Measurements from ENCODE around the gene S100A14. TPM values are rescaled to one million over a fixed set of nuclear protein-coding genes. Genes with fewer than 3 reads are reported as not detected.
A peak's percentile ranks its signal among the peaks of the same experiment; 100 is the strongest.

S100A14 gene
- polyA plus RNA-seq, 4 donors = 356 to 952 (median 630) TPM

GRCh38 chr1:153612111-153612754 is 3.9 kb downstream of the S100A14 start:
- H3K4me3 ChIP-seq (ENCODE audit: low read depth in 1 of 3, low read length in 3 of 3) = peak overlapping the region; percentile 45 to 80 (median 48)
- no peak for FAIRE-seq
- 10 to 52% (median 29%) methylated on average over 11 of the region's 11 CpGs for WGBS, 3 donors
- H3K9me3 ChIP-seq (ENCODE audit: control insufficient read depth in 2 of 2, insufficient read depth in 1 of 2, low read depth in 1 of 2, low read length in 1 of 2) = no peaks in the 10 kb centered on the region
- no peaks in the 10 kb centered on the region for H3K27me3 ChIP-seq (ENCODE audit: control insufficient read depth in 3 of 3, insufficient read depth in 3 of 3, low read length in 3 of 3)
- peaks cover 0 to 22% (median 2%) of the 10 kb centered on the region in 3 donors for H3K36me3 ChIP-seq (ENCODE audit: control insufficient read depth in 3 of 3, insufficient read depth in 2 of 3, low read depth in 1 of 3, low read length in 3 of 3)
- peaks cover 7 to 75% (median 9%) of the 10 kb centered on the region in 3 donors for H3K4me1 ChIP-seq (ENCODE audit: control insufficient read depth in 3 of 3, insufficient read depth in 2 of 3, low read depth in 1 of 3, low read length in 2 of 3)
- peak; percentile 35 to 62 for DNase-seq
- H3K27ac ChIP-seq (ENCODE audit: low read depth in 1 of 3, low read length in 2 of 3) = peak overlapping the region; percentile 92 to 96 (median 92)

- 28 to 60% (median 40%) methylated on average over 1 of the region's 1 CpG for WGBS, 3 donors
- Histone ChIP-seq H3K36me3 (ENCODE audit: control insufficient read depth in 3 of 3, insufficient read depth in 2 of 3, low read depth in 1 of 3, low read length in 3 of 3) (peaks cover 2 to 30% (median 6%) of the 10 kb centered on the region in 3 donors), H3K9me3 (ENCODE audit: control insufficient read depth in 2 of 2, insufficient read depth in 1 of 2, low read depth in 1 of 2, low read length in 1 of 2) (no peaks in the 10 kb centered on the region), H3K27ac (ENCODE audit: low read depth in 1 of 3, low read length in 2 of 3) (peak overlapping the region; percentile 92 to 96 (median 92)), H3K4me3 (ENCODE audit: low read depth in 1 of 3, low read length in 3 of 3) (peak overlapping the region in 2 of 3 donors; percentile 48 to 80), H3K4me1 (ENCODE audit: control insufficient read depth in 3 of 3, insufficient read depth in 2 of 3, low read depth in 1 of 3, low read length in 2 of 3) (peaks cover 2 to 67% (median 3%) of the 10 kb centered on the region in 3 donors), H3K27me3 (ENCODE audit: control insufficient read depth in 3 of 3, insufficient read depth in 3 of 3, low read length in 3 of 3) (no peaks in the 10 kb centered on the region)
- peak in 1 of 2 donors; percentile 33 for DNase-seq
- no peak for FAIRE-seq
Observed at GRCh38 chr1:153611356-153611755, 4.8 kb downstream of the S100A14 start.

DNA sequence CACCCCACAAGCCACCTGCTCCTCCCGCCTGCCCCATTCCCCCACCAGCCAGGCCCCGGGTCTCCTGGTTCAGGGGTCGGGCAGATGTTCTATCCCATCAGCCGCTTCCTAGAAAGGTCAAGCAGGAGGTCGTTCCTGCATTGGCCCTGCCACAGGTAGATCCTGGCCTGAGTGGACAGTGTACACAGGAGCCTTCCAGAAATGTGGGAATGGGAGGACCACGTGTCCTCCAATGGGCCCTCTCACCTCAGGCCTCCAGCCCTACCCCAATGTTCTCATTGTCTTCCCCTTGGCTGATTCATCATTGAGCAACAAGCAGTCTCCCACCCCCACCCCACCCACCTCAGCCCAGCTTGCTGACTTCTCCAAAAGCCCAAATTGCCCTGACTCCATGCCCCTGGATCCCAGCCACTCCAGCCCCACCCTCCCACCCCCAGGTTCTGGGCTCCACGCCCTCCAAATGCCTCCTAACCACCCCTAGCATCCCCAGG is 5.3 kb downstream of the S100A14 start:
- WGBS, 3 donors = 39 to 63% (median 50%) methylated on average over 6 to 7 of the region's 7 CpGs
- peak overlapping the region in 2 of 3 donors; percentile 48 to 80 for H3K4me3 ChIP-seq (ENCODE audit: low read depth in 1 of 3, low read length in 3 of 3)

DNA sequence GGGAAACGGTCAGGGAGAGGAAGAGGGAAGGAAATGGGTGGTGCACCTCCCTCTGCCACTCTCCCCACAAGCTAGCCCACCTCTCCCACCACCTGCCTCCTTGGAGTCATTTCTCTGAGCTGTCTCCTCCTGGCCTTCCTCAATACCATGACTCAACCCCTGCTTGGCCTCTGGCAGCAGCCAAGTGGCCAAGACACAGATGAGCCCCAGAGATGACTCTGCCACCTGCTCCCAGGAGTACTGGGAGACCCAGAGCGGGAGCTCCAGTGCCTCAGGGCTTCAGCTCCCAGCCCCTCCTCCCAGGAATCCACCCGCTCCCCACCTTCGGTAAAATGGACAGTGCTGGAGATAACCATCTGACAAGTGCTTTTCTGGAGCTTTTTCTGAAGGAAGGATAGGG is 5.8 kb downstream of the S100A14 start:
- H3K27me3 ChIP-seq (ENCODE audit: control insufficient read depth in 3 of 3, insufficient read depth in 3 of 3, low read length in 3 of 3) = no peaks in the 10 kb centered on the region
- FAIRE-seq (no peak), DNase-seq (peak; percentile 47 to 60)
- peaks cover 2 to 39% (median 6%) of the 10 kb centered on the region in 3 donors for H3K36me3 ChIP-seq (ENCODE audit: control insufficient read depth in 3 of 3, insufficient read depth in 2 of 3, low read depth in 1 of 3, low read length in 3 of 3)
- WGBS, 3 donors = 42 to 64% (median 43%) methylated on average over 4 of the region's 4 CpGs
- H3K4me1 ChIP-seq (ENCODE audit: control insufficient read depth in 3 of 3, insufficient read depth in 2 of 3, low read depth in 1 of 3, low read length in 2 of 3) = peaks cover 2 to 59% (median 3%) of the 10 kb centered on the region in 3 donors
- H3K27ac ChIP-seq (ENCODE audit: low read depth in 1 of 3, low read length in 2 of 3) = peak overlapping the region; percentile 92 to 97 (median 97)
- H3K4me3 ChIP-seq (ENCODE audit: low read depth in 1 of 3, low read length in 3 of 3) = peak overlapping the region in 1 of 3 donors; percentile 48
- no peaks in the 10 kb centered on the region for H3K9me3 ChIP-seq (ENCODE audit: control insufficient read depth in 2 of 2, insufficient read depth in 1 of 2, low read depth in 1 of 2, low read length in 1 of 2)

More for the DNA sequence above, 5.3 kb downstream of the S100A14 start:
- DNase-seq (peak; percentile 24 to 30), FAIRE-seq (no peak)
- H3K36me3 ChIP-seq (ENCODE audit: control insufficient read depth in 3 of 3, insufficient read depth in 2 of 3, low read depth in 1 of 3, low read length in 3 of 3) = peaks cover 2 to 35% (median 6%) of the 10 kb centered on the region in 3 donors
- H3K4me1 ChIP-seq (ENCODE audit: control insufficient read depth in 3 of 3, insufficient read depth in 2 of 3, low read depth in 1 of 3, low read length in 2 of 3) = peaks cover 2 to 63% (median 3%) of the 10 kb centered on the region in 3 donors
- H3K27ac ChIP-seq (ENCODE audit: low read depth in 1 of 3, low read length in 2 of 3) = peak overlapping the region; percentile 92 to 97 (median 97)
- no peaks in the 10 kb centered on the region for H3K9me3 ChIP-seq (ENCODE audit: control insufficient read depth in 2 of 2, insufficient read depth in 1 of 2, low read depth in 1 of 2, low read length in 1 of 2)
- no peaks in the 10 kb centered on the region for H3K27me3 ChIP-seq (ENCODE audit: control insufficient read depth in 3 of 3, insufficient read depth in 3 of 3, low read length in 3 of 3)

GRCh38 chr1:153609585-153609907 is 6.6 kb downstream of the S100A14 start:
- Histone ChIP-seq H3K4me3 (ENCODE audit: low read depth in 1 of 3, low read length in 3 of 3) (peak overlapping the region in 1 of 3 donors; percentile 40), H3K36me3 (ENCODE audit: control insufficient read depth in 3 of 3, insufficient read depth in 2 of 3, low read depth in 1 of 3, low read length in 3 of 3) (peaks cover 2 to 34% (median 6%) of the 10 kb centered on the region in 3 donors), H3K9me3 (ENCODE audit: control insufficient read depth in 2 of 2, insufficient read depth in 1 of 2, low read depth in 1 of 2, low read length in 1 of 2) (no peaks in the 10 kb centered on the region), H3K27ac (ENCODE audit: low read depth in 1 of 3, low read length in 2 of 3) (peak overlapping the region; percentile 92 to 97 (median 97)), H3K4me1 (ENCODE audit: control insufficient read depth in 3 of 3, insufficient read depth in 2 of 3, low read depth in 1 of 3, low read length in 2 of 3) (peaks cover 2 to 51% (median 3%) of the 10 kb centered on the region in 3 donors), H3K27me3 (ENCODE audit: control insufficient read depth in 3 of 3, insufficient read depth in 3 of 3, low read length in 3 of 3) (no peaks in the 10 kb centered on the region)
- 38 to 54% (median 54%) methylated on average over 6 of the region's 6 CpGs for WGBS, 3 donors
- FAIRE-seq (no peak), DNase-seq (no peak)

GRCh38 chr1:153608742-153609584 is 7.2 kb downstream of the S100A14 start:
- 14 to 44% (median 38%) methylated on average over 19 of the region's 19 CpGs for WGBS, 3 donors

DNA sequence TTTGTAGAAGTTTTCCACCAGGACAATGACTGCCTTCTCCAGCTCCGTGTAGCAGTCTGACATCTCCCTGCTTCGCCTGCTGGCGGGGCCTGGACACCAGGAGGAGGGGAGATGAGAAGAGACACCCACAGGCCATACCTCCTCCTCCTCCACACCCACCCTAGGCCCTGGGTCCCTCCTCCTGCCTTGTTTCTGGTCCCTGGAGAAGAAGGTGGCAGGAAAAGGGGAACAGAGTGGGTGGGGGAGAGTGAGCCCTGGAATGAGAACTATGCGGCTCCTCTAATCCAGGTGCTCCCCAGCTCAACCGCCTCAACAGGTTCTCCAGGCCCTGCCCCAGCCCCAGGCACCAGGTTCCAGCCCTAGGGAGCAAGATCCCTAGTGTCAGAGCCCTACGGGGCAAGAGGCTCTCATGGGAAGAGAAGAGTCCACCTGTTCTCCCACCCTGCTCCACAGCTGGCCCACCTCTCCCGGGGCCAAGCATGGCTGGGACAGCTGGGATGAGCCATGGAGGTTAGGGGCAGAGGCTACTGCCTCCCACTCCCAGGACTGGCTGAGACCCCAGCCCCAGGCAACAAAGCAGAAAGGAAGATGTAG is 7.9 kb downstream of the S100A14 start:
- H3K4me1 ChIP-seq (ENCODE audit: control insufficient read depth in 3 of 3, insufficient read depth in 2 of 3, low read depth in 1 of 3, low read length in 2 of 3) = peaks cover 0 to 38% (median 2%) of the 10 kb centered on the region in 3 donors
- no peaks in the 10 kb centered on the region for H3K27me3 ChIP-seq (ENCODE audit: control insufficient read depth in 3 of 3, insufficient read depth in 3 of 3, low read length in 3 of 3)
- no peak for FAIRE-seq
- peak overlapping the region in 2 of 3 donors; percentile 30 to 40 for H3K4me3 ChIP-seq (ENCODE audit: low read depth in 1 of 3, low read length in 3 of 3)
- peaks cover 2 to 35% (median 6%) of the 10 kb centered on the region in 3 donors for H3K36me3 ChIP-seq (ENCODE audit: control insufficient read depth in 3 of 3, insufficient read depth in 2 of 3, low read depth in 1 of 3, low read length in 3 of 3)
- no peaks in the 10 kb centered on the region for H3K9me3 ChIP-seq (ENCODE audit: control insufficient read depth in 2 of 2, insufficient read depth in 1 of 2, low read depth in 1 of 2, low read length in 1 of 2)
- H3K27ac ChIP-seq (ENCODE audit: low read depth in 1 of 3, low read length in 2 of 3) = peak overlapping the region; percentile 92 to 97 (median 97)
- WGBS, 3 donors = 67 to 71% (median 70%) methylated on average over 7 of the region's 7 CpGs
- peak; percentile 37 to 38 for DNase-seq

More at GRCh38 chr1:153608742-153609584, 7.2 kb downstream of the S100A14 start:
- Histone ChIP-seq H3K9me3 (ENCODE audit: control insufficient read depth in 2 of 2, insufficient read depth in 1 of 2, low read depth in 1 of 2, low read length in 1 of 2) (no peaks in the 10 kb centered on the region), H3K4me3 (ENCODE audit: low read depth in 1 of 3, low read length in 3 of 3) (peak overlapping the region in 2 of 3 donors; percentile 38 to 40), H3K4me1 (ENCODE audit: control insufficient read depth in 3 of 3, insufficient read depth in 2 of 3, low read depth in 1 of 3, low read length in 2 of 3) (peaks cover 2 to 45% (median 3%) of the 10 kb centered on the region in 3 donors), H3K36me3 (ENCODE audit: control insufficient read depth in 3 of 3, insufficient read depth in 2 of 3, low read depth in 1 of 3, low read length in 3 of 3) (peaks cover 2 to 32% (median 6%) of the 10 kb centered on the region in 3 donors), H3K27me3 (ENCODE audit: control insufficient read depth in 3 of 3, insufficient read depth in 3 of 3, low read length in 3 of 3) (no peaks in the 10 kb centered on the region), H3K27ac (ENCODE audit: low read depth in 1 of 3, low read length in 2 of 3) (peak overlapping the region; percentile 92 to 97 (median 97))
- DNase-seq (peak; percentile 93 to 98), FAIRE-seq (no peak)

DNA sequence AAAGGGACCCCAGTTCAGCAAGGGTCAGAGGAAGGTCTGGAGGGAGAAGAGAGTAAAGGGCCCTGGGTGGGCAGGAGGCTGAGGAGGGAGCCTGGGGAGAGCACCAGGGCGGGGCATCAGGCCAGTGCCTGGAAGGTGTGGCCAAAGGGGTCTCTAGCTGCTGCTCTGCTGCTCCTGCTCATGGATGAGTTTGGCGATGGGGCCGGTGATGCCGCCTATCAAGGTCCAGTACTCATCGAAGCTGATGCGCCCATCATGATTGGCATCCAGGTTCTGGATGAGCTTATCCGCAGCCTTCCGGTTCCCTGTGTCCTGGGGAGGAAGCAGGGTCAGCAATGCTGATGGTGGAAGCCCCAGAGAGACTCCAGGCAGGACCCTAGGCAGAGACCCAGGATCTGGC is 8.7 kb downstream of the S100A14 start:
- peak overlapping the region in 1 of 3 donors; percentile 92 for H3K27ac ChIP-seq (ENCODE audit: low read depth in 1 of 3, low read length in 2 of 3)

More for the DNA sequence above, 8.7 kb downstream of the S100A14 start:
- Histone ChIP-seq H3K4me1 (ENCODE audit: control insufficient read depth in 3 of 3, insufficient read depth in 2 of 3, low read depth in 1 of 3, low read length in 2 of 3) (peaks cover 0 to 36% (median 2%) of the 10 kb centered on the region in 3 donors), H3K36me3 (ENCODE audit: control insufficient read depth in 3 of 3, insufficient read depth in 2 of 3, low read depth in 1 of 3, low read length in 3 of 3) (peaks cover 2 to 35% (median 6%) of the 10 kb centered on the region in 3 donors), H3K27me3 (ENCODE audit: control insufficient read depth in 3 of 3, insufficient read depth in 3 of 3, low read length in 3 of 3) (no peaks in the 10 kb centered on the region), H3K9me3 (ENCODE audit: control insufficient read depth in 2 of 2, insufficient read depth in 1 of 2, low read depth in 1 of 2, low read length in 1 of 2) (no peaks in the 10 kb centered on the region), H3K4me3 (ENCODE audit: low read depth in 1 of 3, low read length in 3 of 3) (no peak overlapping the region)
- WGBS, 3 donors = 92 to 97% (median 96%) methylated on average over 8 of the region's 8 CpGs
- DNase-seq (no peak), FAIRE-seq (no peak)
